PC-9 (cell line): Measurements from ENCODE around the gene RSPH1. TPM values are rescaled to one million over a fixed set of nuclear protein-coding genes. Genes with fewer than 3 reads are reported as not detected.

ENCODE experiments used
- BruUV-seq: library from RNA; stranded (reverse); fragments of 400-500 nt; replicated peaks from 2 replicates; lab custom pipeline; 2021; lab: Mats Ljungman, UMichigan
- CTCF ChIA-PET: fragments of 300-600 bp; sonication (Branson Sonifier 250); formaldehyde crosslinking; loops from one replicate; lab custom pipeline; 2022; ENCODE audit warnings: antibody characterized with exemption; lab: Charles Lee
- POLR2A ChIA-PET: fragments of 300-600 bp; sonication (Branson Sonifier 250); formaldehyde crosslinking; loops from one replicate; lab custom pipeline; 2022; ENCODE audit warnings: antibody characterized with exemption; ENCODE audit not compliant: unreplicated experiment; lab: Charles Lee
- DNase-seq, 2 experiments: peaks; one replicate each; pipeline versions ENCODE4 v3.0.0 to v3.0.0-alpha.2; 2015 to 2022; ENCODE audit warnings: mixed read lengths in 1 of 2
- H2AFZ ChIP-seq: fragments of 200-600 bp; sonication (generic); 2 replicates; pipeline ENCODE4 v1.8.1; 2017; ENCODE audit warnings: antibody characterized with exemption
- H3F3A ChIP-seq: fragments of 200-600 bp; sonication (generic); 2 replicates; pipeline ENCODE4 v1.8.1; 2017; ENCODE audit warnings: antibody characterized with exemption, mild to moderate bottlenecking, low read depth; ENCODE audit not compliant: insufficient read depth
- H3K27ac ChIP-seq: fragments of 200-600 bp; sonication (generic); 2 replicates; pipeline ENCODE4 v1.6.1; 2016; ENCODE audit warnings: mixed run types
- H3K27me3 ChIP-seq: fragments of 200-600 bp; sonication (generic); 2 replicates; pipeline ENCODE4 v1.6.1; 2016; ENCODE audit warnings: low read depth, mixed run types; ENCODE audit not compliant: insufficient read depth
- H3K36me3 ChIP-seq: fragments of 200-600 bp; sonication (generic); 2 replicates; pipeline ENCODE4 v1.6.1; 2016; ENCODE audit warnings: low read depth, mixed run types
- H3K4me1 ChIP-seq: fragments of 200-600 bp; sonication (generic); replicated peaks from 2 replicates; pipeline ENCODE4 v1.6.1; 2016; ENCODE audit warnings: mixed run types; ENCODE audit not compliant: insufficient read depth
- H3K4me2 ChIP-seq: fragments of 200-600 bp; sonication (generic); 2 replicates; pipeline ENCODE4 v1.6.1; 2017; ENCODE audit warnings: mixed run types
- H3K4me3 ChIP-seq: fragments of 200-600 bp; sonication (generic); 2 replicates; pipeline ENCODE4 v1.6.1; 2016; ENCODE audit warnings: mixed run types
- H3K79me2 ChIP-seq: fragments of 200-600 bp; sonication (generic); 2 replicates; pipeline ENCODE4 v1.6.1; 2017; ENCODE audit warnings: low read depth, mixed run types
- H3K9me2 ChIP-seq: fragments of 200-600 bp; sonication (generic); 2 replicates; pipeline ENCODE4 v1.8.1; 2017; ENCODE audit warnings: mild to moderate bottlenecking; ENCODE audit not compliant: insufficient read depth
- H3K9me3 ChIP-seq: fragments of 200-600 bp; sonication (generic); 2 replicates; pipeline ENCODE4 v1.8.1; 2016; ENCODE audit warnings: low read depth; ENCODE audit not compliant: insufficient read depth
- H4K20me1 ChIP-seq: fragments of 200-600 bp; sonication (generic); 2 replicates; pipeline ENCODE4 v1.8.1; 2017; ENCODE audit not compliant: insufficient read depth
- EZH2 ChIP-seq: fragments of 200-600 bp; sonication (generic); IDR thresholded peaks from 2 replicates; pipeline ENCODE4 v1.8.0; 2017; ENCODE audit warnings: antibody characterized with exemption, low read depth
- intact Hi-C: fragments of 100-400 bp; cut with micrococcal nuclease; formaldehyde crosslinking; loops from one replicate; pipeline ENCODE4 v1.10.0; 2022; ENCODE audit not compliant: unreplicated experiment
- total RNA-seq: library from RNA; stranded (reverse); gene quantifications from 2 replicates; pipeline ENCODE4 v1.2.3, GENCODE V29; 2021
- TF ChIP-seq, protein P1 (sequence below): fragments of 200-600 bp; sonication (generic); conservative IDR thresholded peaks from 2 replicates; pipeline ENCODE4 v1.6.1; 2017; ENCODE audit warnings: mixed run types, antibody characterized with exemption, mild to moderate bottlenecking, moderate library complexity

The RSPH1 gene
- total RNA-seq, 1 experiment from 2014 or later = 8.0 TPM

DNA sequence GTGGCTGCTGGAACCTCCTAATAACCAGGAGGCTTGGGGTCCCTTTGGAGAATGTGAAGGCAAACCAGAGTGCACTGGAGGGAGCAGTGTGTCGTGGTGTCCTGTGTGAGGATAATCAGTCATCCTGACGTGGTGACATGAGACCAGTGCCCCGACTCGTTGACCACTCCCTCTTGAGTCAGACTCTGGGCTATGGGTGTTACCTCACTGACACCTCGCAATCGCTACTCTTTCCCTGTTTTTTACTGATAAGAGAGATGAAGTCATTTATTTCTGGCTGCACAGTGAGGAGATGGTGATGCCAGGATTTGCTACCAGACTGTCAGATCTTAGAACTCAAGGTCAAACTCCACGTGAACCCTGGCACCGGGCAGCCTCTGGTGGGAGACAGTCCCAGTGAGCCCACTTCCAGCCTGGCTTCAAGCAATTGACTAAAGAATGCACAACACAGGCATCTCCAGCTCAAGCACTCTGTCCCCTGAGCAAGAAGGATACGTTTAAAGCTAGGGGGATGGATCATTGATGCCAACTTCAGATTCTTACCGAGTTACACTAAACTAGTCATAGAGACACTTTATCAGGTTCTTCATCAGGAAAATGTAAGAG lies 62.0 kb downstream of the RSPH1 start:
- Histone ChIP-seq H3K4me1 (peaks cover 6% of the 10 kb centered on the region; the same call in 1 of the 2 replicates), H2AFZ (no peak overlapping the region), H4K20me1 (no peaks in the 10 kb centered on the region), H3F3A (no peaks in the 10 kb centered on the region), H3K27me3 (no peaks in the 10 kb centered on the region), H3K4me3 (no peak overlapping the region), H3K4me2 (peak overlapping the region; percentile 24; the same call in 1 of the 2 replicates), H3K27ac (no peak overlapping the region), H3K36me3 (no peaks in the 10 kb centered on the region), H3K9me2 (no peaks in the 10 kb centered on the region), H3K9me3 (no peaks in the 10 kb centered on the region), H3K79me2 (no peaks in the 10 kb centered on the region)
- TF ChIP-seq EZH2 = no peak
- TF ChIP-seq, protein P1, sequence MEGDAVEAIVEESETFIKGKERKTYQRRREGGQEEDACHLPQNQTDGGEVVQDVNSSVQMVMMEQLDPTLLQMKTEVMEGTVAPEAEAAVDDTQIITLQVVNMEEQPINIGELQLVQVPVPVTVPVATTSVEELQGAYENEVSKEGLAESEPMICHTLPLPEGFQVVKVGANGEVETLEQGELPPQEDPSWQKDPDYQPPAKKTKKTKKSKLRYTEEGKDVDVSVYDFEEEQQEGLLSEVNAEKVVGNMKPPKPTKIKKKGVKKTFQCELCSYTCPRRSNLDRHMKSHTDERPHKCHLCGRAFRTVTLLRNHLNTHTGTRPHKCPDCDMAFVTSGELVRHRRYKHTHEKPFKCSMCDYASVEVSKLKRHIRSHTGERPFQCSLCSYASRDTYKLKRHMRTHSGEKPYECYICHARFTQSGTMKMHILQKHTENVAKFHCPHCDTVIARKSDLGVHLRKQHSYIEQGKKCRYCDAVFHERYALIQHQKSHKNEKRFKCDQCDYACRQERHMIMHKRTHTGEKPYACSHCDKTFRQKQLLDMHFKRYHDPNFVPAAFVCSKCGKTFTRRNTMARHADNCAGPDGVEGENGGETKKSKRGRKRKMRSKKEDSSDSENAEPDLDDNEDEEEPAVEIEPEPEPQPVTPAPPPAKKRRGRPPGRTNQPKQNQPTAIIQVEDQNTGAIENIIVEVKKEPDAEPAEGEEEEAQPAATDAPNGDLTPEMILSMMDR = no peak
- intact Hi-C loops = no loop called here
- BruUV-seq = no TSS peak
- peak; percentile 16 to 71 for DNase-seq
- ChIA-PET CTCF (no interaction called here), POLR2A (no interaction called here)

DNA sequence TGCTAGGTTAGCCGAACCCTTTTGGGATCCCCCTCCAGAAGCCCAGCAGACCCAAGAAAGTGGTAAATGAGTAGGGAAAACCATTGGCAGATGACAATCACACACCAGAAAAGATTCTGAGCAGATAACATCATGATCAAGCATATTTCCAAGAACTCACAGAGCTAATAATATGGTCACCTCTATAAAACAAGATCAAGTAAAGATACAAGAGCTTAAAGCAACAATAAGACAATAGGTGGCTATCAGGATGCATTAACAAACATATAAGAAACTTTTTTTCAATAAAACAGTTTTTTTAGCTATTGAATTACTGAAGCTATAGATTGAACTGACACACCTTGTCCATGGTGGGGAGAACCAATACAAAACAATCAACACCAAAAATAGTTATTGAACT lies 63.3 kb downstream of the RSPH1 start:
- Histone ChIP-seq H2AFZ (no peak overlapping the region), H3F3A (no peaks in the 10 kb centered on the region), H3K4me1 (peaks cover 6% of the 10 kb centered on the region; the same call in 1 of the 2 replicates), H3K36me3 (no peaks in the 10 kb centered on the region), H3K9me2 (no peaks in the 10 kb centered on the region), H3K27ac (no peak overlapping the region), H3K4me2 (no peak overlapping the region), H3K27me3 (no peaks in the 10 kb centered on the region), H3K4me3 (no peak overlapping the region), H3K9me3 (no peaks in the 10 kb centered on the region), H4K20me1 (no peaks in the 10 kb centered on the region), H3K79me2 (no peaks in the 10 kb centered on the region)
- DNase-seq = no peak
- intact Hi-C loops = no loop called here
- TF ChIP-seq, protein P1 = no peak
- TF ChIP-seq EZH2 = no peak
- BruUV-seq = no TSS peak
- ChIA-PET POLR2A (no interaction called here), CTCF (no interaction called here)

DNA sequence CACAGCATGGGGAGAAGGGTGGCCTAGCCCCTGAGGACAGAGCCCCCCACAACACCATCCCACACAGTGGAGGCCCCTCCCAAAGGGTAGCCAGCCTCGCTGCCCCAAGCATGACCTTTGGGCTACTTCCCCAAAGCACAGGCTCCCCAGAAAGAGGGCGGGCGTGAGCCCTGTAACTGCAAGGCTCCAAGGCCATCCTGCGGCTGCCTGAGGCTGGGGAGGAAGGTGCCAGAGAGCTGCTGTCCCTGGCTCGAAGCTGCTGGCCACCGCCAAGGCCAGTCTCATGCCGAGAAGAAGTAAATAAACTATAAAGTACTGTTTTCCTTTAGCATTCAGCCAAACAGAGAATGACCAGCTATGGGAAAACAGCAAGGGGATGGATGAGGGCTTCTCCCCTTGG lies 64.8 kb downstream of the RSPH1 start:
- no peaks in the 10 kb centered on the region for H3K9me2 ChIP-seq
- DNase-seq = no peak
- H3K4me1 ChIP-seq = peaks cover 6% of the 10 kb centered on the region; the same call in 1 of the 2 replicates
- no peak overlapping the region for H3K4me2 ChIP-seq
- no peaks in the 10 kb centered on the region for H3K9me3 ChIP-seq
- no peak overlapping the region for H3K27ac ChIP-seq
- POLR2A ChIA-PET = no interaction called here
- H2AFZ ChIP-seq = no peak overlapping the region
- CTCF ChIA-PET = no interaction called here
- TF ChIP-seq EZH2 = no peak
- TF ChIP-seq, protein P1 = no peak
- no peaks in the 10 kb centered on the region for H4K20me1 ChIP-seq
- no TSS peak for BruUV-seq
- H3K27me3 ChIP-seq = peaks cover 4% of the 10 kb centered on the region; the same call in 1 of the 2 replicates
- intact Hi-C loops = no loop called here
- H3F3A ChIP-seq = no peaks in the 10 kb centered on the region
- H3K4me3 ChIP-seq = no peak overlapping the region
- H3K79me2 ChIP-seq = no peaks in the 10 kb centered on the region
- H3K36me3 ChIP-seq = no peaks in the 10 kb centered on the region
